CD4-positive, alpha-beta T cell treated with Interleukin-21 for 1 hour (primary cell): ENCODE results near the gene CDC42EP4.

Experiments
- DNase-seq: peaks from one replicate; pipeline ENCODE4 v3.0.0-alpha.2; 2020

The CDC42EP4 gene

DNA sequence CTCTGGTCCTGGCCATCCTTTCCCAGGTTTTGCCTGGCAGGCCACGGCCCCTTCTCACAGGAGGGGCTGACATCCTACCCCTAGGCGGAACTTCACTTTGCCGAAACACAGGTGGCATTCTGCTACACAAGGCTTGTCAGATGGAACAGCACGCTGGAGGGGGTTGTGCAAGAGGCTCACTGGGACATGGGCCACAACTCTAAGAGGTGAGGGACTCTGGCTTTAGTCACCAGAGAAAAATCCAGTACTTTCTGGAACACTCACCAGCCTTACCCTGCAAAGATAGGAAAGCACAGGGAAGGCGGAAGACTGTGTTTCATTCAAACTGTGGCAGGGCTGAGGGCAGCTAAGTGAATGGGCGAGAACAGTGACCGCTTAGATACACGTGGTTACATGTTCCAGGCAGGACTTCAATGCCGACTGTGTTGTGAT lies 18.3 kb downstream of the CDC42EP4 start:
- DNase-seq: no peak

DNA sequence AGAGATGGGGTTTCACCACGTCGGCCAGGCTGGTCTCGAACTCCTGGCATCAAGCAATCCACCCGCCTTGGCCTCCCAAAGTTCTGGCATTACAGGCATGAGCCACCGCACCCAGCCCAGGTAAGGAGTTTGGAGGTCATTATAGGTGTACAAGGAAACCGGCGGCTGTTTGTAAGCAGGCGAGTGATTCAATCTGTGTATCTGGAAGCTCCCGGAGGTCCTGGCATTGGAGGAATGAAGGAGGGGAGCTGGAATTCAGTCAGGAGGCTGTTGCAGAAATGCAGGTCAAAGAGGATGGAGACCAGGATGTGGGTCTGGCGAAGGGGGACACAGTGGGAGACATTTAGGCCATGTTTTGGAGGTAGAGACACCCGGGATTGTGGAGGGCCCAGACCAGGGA lies 18.8 kb downstream of the CDC42EP4 start:
- no peak for DNase-seq

DNA sequence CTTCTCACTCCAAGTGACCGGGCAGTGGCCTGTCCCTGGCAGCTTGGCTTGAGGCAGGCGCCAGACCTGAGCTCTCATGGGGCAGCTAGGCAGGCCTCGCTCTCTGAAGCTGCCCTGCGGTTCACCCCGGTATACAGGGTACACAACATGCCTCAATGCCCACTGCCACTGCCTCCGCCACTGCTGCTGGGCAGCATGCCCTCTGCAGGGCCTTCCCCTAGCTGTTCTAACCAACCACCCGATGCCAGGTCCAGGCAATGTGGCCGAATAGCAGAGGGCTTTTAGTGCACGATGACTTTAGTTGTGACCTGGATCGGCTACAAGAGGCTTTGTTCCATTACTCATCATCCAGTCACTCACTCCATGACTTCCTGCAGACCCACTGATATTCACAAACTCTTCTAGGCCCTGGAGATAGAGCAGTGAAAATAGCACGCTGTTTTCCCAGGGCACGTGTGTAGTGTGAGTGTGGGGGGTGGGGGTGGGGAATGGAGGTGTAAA lies 19.7 kb downstream of the CDC42EP4 start:
- no peak for DNase-seq

GRCh38 chr17:73291260-73291801 lies 20.5 kb downstream of the CDC42EP4 start:
- DNase-seq: peak; percentile 5

DNA sequence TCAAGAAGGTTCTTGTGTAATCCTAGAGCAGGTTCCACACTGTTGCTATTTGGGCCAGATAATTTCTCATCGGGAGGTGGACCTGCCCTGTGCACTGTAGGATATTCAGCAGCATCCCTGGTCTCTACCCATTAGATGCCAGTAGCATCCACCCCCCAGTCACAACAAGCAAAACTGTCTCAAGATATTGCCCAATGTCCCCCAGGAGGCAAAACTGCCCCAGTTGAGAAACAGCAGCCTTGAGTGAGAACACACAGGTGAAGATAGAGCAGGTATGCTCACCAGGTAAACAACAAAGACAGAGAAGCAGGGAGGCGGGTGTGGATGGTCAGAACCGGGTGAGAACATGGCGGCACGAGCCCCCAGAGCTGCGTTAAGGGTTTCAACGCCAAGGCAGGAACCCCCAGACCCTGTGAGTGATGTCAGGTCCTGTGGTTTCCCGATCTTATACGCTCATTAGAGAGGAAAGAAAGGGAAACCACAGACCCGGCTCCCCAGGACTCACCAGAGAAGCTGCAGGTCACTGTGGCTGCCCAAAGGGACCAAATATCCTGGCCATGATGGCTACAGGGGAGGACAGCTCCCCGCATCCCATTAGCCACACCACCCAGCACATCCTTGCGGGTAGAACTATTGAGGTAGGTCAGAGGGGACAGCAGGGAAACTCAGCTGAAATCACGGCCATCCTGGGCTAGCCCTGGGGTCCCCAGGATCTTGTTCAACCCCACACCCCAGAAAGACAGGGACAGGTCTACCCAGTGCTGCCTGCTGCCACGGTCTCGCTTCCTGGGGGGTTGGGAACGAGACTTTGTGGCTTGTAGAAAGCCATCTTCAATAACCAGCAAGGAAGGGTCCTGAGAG lies 21.2 kb downstream of the CDC42EP4 start:
- DNase-seq: no peak

GRCh38 chr17:73289549-73290254 lies 22.1 kb downstream of the CDC42EP4 start:
- no peak for DNase-seq

DNA sequence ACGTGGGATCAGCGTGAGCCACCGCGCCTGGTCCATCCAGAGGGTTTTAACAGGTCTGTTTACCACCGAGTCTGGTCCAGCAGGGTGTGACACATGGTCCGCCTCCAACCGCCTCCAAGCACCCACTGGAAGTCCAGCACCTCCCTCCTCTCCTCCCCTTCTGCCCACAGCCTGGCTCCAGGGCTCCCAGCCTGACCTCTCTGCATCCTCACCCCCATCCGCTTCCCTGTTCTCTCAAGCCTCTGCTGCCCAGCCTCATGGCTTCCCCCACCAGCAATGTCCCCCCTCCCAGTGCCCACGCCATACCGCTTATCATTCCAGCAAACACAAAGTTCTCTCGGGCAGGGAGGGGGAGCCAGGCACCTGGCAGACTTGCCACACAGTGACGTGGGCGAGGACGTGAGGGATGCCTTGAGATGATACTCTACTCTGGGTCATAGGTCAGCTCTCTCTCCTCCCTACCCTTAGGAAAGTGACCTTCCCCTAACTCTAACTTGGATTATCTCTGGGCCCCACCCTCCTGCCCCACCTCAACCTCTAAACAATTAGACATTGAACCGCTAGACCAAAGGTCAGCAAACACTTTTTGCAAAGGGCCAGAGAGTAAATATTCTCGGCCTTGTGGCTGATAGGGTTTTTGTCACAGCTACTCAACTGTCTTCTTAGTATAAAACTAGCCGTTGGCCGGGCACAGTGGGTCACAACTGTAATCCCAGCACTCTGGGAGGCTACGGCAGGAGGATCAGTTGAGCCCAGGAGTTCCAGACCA lies 23.1 kb downstream of the CDC42EP4 start:
- no peak for DNase-seq

GRCh38 chr17:73286863-73287296 lies 24.9 kb downstream of the CDC42EP4 start:
- DNase-seq: no peak

- no peak for DNase-seq
Observed at GRCh38 chr17:73285916-73286862, 25.6 kb downstream of the CDC42EP4 start.

- DNase-seq: no peak
Observed at GRCh38 chr17:73285603-73285908, 26.2 kb downstream of the CDC42EP4 start.

DNA sequence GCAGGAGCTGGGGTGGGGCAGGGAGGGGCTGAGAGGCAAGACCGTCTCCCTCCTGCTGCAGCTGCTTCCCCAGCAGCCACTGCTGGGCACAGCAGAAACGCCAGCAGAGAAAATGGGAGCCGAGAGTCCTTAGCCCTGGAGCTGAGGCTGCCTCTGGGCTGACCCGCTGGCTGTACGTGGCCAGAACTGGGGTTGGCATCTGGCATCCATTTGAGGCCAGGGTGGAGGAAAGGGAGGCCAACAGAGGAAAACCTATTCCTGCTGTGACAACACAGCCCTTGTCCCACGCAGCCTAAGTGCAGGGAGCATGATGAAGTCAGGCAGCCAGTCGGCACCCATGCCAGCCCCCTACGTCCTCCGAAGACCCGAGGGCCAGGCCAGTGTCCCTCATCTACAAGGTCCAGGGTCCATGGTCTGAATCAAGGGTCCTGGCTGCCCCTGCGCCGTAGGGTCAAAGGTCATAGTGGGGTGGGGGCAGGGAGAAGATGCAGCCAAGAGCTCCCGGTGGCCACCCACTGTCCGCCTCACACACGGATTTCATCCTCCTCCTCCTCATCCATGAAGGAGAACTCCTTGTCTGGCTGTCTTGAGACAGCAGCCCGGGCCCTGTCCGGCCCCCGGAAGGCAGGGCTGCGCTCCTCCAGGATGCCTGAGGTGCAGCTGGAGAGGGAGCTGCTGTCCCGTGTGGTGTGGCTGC lies 26.7 kb downstream of the CDC42EP4 start:
- no peak for DNase-seq

- DNase-seq: no peak
Observed at GRCh38 chr17:73284354-73284753, 27.4 kb downstream of the CDC42EP4 start.

DNA sequence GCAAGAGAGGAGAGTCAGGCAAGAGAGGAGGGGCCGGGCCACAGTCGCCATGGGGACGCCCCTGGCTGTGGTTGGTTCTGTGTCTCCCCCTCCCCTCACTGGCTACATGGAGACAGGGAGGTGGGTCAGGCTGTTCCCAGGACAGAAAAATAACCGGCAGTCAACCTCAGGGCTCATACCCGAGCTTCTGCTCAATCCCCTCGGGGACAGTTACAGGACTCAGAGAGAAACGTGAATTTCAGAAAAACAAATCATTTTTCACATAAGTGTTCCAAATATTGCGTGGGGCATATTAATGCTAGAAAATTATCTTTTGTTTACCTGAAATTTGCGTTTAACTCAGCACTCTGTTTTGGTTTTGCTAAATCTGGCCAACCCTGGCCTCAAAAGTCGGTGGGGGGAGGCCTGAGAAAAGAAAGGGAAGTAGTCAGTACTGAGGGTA lies 27.9 kb downstream of the CDC42EP4 start:
- no peak for DNase-seq

- no peak for DNase-seq
Observed at GRCh38 chr17:73283250-73283649, 28.6 kb downstream of the CDC42EP4 start.

GRCh38 chr17:73282629-73283028 lies 29.2 kb downstream of the CDC42EP4 start:
- no peak for DNase-seq

GRCh38 chr17:73281928-73282327 lies 29.9 kb downstream of the CDC42EP4 start:
- no peak for DNase-seq

DNA sequence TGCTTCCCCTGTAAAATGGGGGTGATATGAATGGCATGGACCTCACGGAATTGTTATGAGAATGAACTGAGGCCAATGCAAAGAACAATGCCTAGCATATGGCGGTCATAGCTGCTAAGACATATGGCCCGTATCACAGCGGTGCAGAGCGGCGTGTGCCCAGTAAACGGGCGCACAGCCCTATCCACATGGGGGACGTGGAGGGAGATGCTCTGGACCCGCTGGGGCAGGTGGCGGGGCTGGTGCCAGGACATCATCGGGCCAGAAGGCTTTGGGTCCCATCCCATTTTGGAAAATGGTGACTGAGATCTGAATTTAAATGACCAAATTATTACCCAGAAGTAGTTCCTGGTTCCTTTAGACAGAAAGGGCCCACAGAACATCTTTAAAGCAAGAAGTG lies 31.6 kb downstream of the CDC42EP4 start:
- no peak for DNase-seq

DNA sequence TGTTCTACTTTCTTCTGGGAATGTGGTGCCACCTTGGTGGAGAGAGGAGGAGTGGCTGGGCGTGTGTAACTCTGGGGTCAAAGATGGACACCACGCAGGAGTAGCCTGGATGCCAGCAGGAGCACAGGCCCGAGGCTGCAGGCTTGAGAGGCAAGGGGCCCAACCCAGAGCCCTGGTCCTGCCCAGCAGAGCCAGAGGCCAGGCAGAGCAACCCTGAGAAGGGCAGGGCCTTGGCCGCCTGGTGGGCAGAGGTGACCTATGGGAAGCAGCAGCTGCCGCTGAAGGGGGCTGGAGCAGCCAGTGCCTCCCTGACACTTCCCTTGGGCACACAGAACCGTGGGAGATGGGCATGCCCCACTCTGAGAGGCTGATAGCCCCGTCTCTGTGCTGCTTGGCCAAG lies 32.1 kb downstream of the CDC42EP4 start:
- DNase-seq: no peak

GRCh38 chr17:73278465-73279453 lies 33.0 kb downstream of the CDC42EP4 start:
- DNase-seq: no peak

GRCh38 chr17:73278049-73278464 lies 33.7 kb downstream of the CDC42EP4 start:
- no peak for DNase-seq
